ENCODE results near the gene STK11IP. TPM values are rescaled to one million over a fixed set of nuclear protein-coding genes. Genes with fewer than 3 reads are reported as not detected.

STK11IP gene
- total and polyA plus RNA-seq, 2 of the 13 experiments (the other 11 are each of a cell fraction or from before 2014, with no cell fraction given), result 12.8 to 24.0 TPM

- TF ChIP-seq ZNF230 (CRISPR knock-in tag; IDR thresholded peaks at IDR 0.05) (0 out of 2 replicates have a peak, but pooled peaks have one; percentile 9), RARA (CRISPR knock-in tag; IDR thresholded peaks at IDR 0.05) (no peak), DPF2 (CRISPR knock-in tag; IDR thresholded peaks at IDR 0.05; ENCODE audit: borderline replicate concordance, low read depth) (no peak), MLLT10 (CRISPR knock-in tag; IDR thresholded peaks at IDR 0.05) (no peak), TCF7L2 (IDR thresholded peaks at IDR 0.05; ENCODE audit: low read depth, low read length) (no peak), RCOR2 (CRISPR knock-in tag; IDR thresholded peaks at IDR 0.05) (no peak), MBD4 (IDR thresholded peaks at IDR 0.05; ENCODE audit: borderline replicate concordance, low read length) (no peak), ZNF350 (CRISPR knock-in tag; IDR thresholded peaks at IDR 0.05; ENCODE audit: borderline replicate concordance, low read depth) (0 out of 2 replicates have a peak, but pooled peaks have one; percentile 43), NFIB (CRISPR knock-in tag; IDR thresholded peaks at IDR 0.05; ENCODE audit: borderline replicate concordance) (0 out of 2 replicates have a peak, but pooled peaks have one; percentile 32), POLR2AphosphoS5 (IDR thresholded peaks at IDR 0.05; ENCODE audit: low read depth, low read length) (0 out of 2 replicates have a peak, but pooled peaks have one; percentile 16), WIZ (CRISPR knock-in tag; IDR thresholded peaks at IDR 0.05) (no peak), ZNF720 (CRISPR knock-in tag; IDR thresholded peaks at IDR 0.05) (no peak), BRCA1 (CRISPR knock-in tag; IDR thresholded peaks at IDR 0.05) (no peak), ZBTB26 (CRISPR knock-in tag; IDR thresholded peaks at IDR 0.05; ENCODE audit: borderline replicate concordance) (no peak), ZNF563 (CRISPR knock-in tag; IDR thresholded peaks at IDR 0.05) (peak; percentile 65), ZNF605 (CRISPR knock-in tag; IDR thresholded peaks at IDR 0.05) (0 out of 2 replicates have a peak, but pooled peaks have one; percentile 17)
- TF ChIP-seq, protein P1, sequence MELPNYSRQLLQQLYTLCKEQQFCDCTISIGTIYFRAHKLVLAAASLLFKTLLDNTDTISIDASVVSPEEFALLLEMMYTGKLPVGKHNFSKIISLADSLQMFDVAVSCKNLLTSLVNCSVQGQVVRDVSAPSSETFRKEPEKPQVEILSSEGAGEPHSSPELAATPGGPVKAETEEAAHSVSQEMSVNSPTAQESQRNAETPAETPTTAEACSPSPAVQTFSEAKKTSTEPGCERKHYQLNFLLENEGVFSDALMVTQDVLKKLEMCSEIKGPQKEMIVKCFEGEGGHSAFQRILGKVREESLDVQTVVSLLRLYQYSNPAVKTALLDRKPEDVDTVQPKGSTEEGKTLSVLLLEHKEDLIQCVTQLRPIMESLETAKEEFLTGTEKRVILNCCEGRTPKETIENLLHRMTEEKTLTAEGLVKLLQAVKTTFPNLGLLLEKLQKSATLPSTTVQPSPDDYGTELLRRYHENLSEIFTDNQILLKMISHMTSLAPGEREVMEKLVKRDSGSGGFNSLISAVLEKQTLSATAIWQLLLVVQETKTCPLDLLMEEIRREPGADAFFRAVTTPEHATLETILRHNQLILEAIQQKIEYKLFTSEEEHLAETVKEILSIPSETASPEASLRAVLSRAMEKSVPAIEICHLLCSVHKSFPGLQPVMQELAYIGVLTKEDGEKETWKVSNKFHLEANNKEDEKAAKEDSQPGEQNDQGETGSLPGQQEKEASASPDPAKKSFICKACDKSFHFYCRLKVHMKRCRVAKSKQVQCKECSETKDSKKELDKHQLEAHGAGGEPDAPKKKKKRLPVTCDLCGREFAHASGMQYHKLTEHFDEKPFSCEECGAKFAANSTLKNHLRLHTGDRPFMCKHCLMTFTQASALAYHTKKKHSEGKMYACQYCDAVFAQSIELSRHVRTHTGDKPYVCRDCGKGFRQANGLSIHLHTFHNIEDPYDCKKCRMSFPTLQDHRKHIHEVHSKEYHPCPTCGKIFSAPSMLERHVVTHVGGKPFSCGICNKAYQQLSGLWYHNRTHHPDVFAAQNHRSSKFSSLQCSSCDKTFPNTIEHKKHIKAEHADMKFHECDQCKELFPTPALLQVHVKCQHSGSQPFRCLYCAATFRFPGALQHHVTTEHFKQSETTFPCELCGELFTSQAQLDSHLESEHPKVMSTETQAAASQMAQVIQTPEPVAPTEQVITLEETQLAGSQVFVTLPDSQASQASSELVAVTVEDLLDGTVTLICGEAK (IDR thresholded peaks at IDR 0.05), result no peak
- TF ChIP-seq, protein P1 (CRISPR knock-in tag; IDR thresholded peaks at IDR 0.05), result no peak
- TF ChIP-seq, protein P2, sequence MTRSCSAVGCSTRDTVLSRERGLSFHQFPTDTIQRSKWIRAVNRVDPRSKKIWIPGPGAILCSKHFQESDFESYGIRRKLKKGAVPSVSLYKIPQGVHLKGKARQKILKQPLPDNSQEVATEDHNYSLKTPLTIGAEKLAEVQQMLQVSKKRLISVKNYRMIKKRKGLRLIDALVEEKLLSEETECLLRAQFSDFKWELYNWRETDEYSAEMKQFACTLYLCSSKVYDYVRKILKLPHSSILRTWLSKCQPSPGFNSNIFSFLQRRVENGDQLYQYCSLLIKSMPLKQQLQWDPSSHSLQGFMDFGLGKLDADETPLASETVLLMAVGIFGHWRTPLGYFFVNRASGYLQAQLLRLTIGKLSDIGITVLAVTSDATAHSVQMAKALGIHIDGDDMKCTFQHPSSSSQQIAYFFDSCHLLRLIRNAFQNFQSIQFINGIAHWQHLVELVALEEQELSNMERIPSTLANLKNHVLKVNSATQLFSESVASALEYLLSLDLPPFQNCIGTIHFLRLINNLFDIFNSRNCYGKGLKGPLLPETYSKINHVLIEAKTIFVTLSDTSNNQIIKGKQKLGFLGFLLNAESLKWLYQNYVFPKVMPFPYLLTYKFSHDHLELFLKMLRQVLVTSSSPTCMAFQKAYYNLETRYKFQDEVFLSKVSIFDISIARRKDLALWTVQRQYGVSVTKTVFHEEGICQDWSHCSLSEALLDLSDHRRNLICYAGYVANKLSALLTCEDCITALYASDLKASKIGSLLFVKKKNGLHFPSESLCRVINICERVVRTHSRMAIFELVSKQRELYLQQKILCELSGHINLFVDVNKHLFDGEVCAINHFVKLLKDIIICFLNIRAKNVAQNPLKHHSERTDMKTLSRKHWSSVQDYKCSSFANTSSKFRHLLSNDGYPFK (CRISPR knock-in tag; IDR thresholded peaks at IDR 0.05; ENCODE audit: borderline replicate concordance), result peak; percentile 60; the same call in 1 of the 2 replicates
These were observed 36.8 kb upstream of the STK11IP start (continued) for GRCh38 chr2:219560893-219561178.

All from HepG2 (cell line).